ENCODE results near the gene PPP6R3. TPM values are rescaled to one million over a fixed set of nuclear protein-coding genes. Genes with fewer than 3 reads are reported as not detected.

PPP6R3 gene
- total RNA-seq, 1 experiment from 2014 or later, result 138 TPM

DNA sequence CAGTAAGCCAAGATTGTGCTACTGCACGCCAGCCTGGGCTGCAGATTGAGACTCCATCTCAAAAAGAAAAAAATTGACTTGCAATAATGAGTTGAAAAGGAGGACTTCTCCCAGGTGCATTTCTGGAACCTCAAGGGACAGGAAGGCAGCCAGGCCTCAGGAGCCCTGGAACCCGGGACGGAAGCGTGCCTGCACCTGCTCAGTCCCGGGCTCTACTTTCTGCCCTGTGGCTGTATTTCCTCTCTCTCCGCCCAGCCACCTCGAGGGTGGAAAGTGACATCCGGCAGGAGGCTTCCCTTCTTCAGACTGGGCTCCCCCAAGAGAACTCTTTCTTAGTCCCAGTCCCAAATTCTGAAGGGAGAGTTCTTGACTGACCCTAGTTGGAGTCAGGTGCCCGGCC lies 203.6 kb downstream of the PPP6R3 start:
- DNase-seq, result no peak
- Histone ChIP-seq H4K8ac (replicated peaks; ENCODE audit: insufficient read length, low read depth, low read length) (no peak overlapping the region), H2AK5ac (ENCODE audit: insufficient read length, low read length) (no peak overlapping the region), H3K9me3 (ENCODE audit: control insufficient read depth, low read depth, low read length) (no peaks in the 10 kb centered on the region), H3K4ac (ENCODE audit: low read depth, low read length) (no peak overlapping the region), H3K27me3 (ENCODE audit: insufficient read depth, low read length) (no peaks in the 10 kb centered on the region), H4K5ac (ENCODE audit: insufficient read length, low read depth, low read length) (no peak overlapping the region), H3K9ac (ENCODE audit: extremely low read depth, insufficient read length, low read length) (no peak overlapping the region), H3K27ac (ENCODE audit: insufficient read length, low read depth, low read length) (no peak overlapping the region), H3K56ac (ENCODE audit: insufficient read length, low read depth, low read length) (no peak overlapping the region), H3K14ac (ENCODE audit: insufficient read depth, low read length) (no peak overlapping the region; the same call in 1 of the 2 replicates), H3K23me2 (ENCODE audit: insufficient read length, low read depth, low read length, poor library complexity, severe bottlenecking) (no peaks in the 10 kb centered on the region), H3T11ph (ENCODE audit: low read length) (no peak overlapping the region), H3K4me2 (ENCODE audit: insufficient read depth, insufficient read length, low read length) (no peak overlapping the region), H2BK5ac (ENCODE audit: insufficient read length, low read length) (no peak overlapping the region), H2BK12ac (ENCODE audit: insufficient read length, low read depth, low read length) (no peak overlapping the region), H3K23ac (ENCODE audit: insufficient read length, low read depth, low read length) (no peak overlapping the region), H4K91ac (ENCODE audit: insufficient read length, low read depth, low read length) (no peak overlapping the region), H3K79me2 (ENCODE audit: insufficient read depth, low read length) (no peaks in the 10 kb centered on the region), H3K4me1 (ENCODE audit: insufficient read depth, low read length) (no peaks in the 10 kb centered on the region; the same call in 1 of the 2 replicates), H4K20me1 (ENCODE audit: control insufficient read depth, insufficient read depth, insufficient read length) (no peaks in the 10 kb centered on the region), H2BK15ac (ENCODE audit: low read depth, low read length) (no peak overlapping the region), H3K18ac (ENCODE audit: insufficient read length, low read depth, low read length) (no peak overlapping the region), H3K79me1 (ENCODE audit: insufficient read depth, low read depth, low read length, poor library complexity, severe bottlenecking) (no peaks in the 10 kb centered on the region), H2BK120ac (ENCODE audit: low read depth, low read length, poor library complexity, severe bottlenecking) (no peak overlapping the region), H2AFZ (ENCODE audit: low read length) (no peak overlapping the region), H2BK20ac (ENCODE audit: low read depth, low read length, poor library complexity, severe bottlenecking) (no peak overlapping the region)
- H3K27me3 Mint-ChIP-seq (ENCODE audit: low read depth), result peaks cover 6% of the 10 kb centered on the region
- no peak overlapping the region for H3K4me3 Mint-ChIP-seq
- H3K9me3 Mint-ChIP-seq, result peaks cover 3 to 6% of the 10 kb centered on the region in 2 experiments; a peak in 4 of 5 replicates
- H3K4me1 Mint-ChIP-seq, result peaks cover 5 to 8% of the 10 kb centered on the region in 2 experiments
- H3K36me3 Mint-ChIP-seq (ENCODE audit: insufficient read depth in 1 of 3, low read depth in 3 of 3), result no peaks in the 10 kb centered on the region
- WGBS (ENCODE audit: extremely low coverage, insufficient read length, low lambda C conversion rate), result no CpG with 5 or more reads among the region's 9 CpGs
- H3K27ac Mint-ChIP-seq, result no peak overlapping the region
- TF ChIP-seq, protein P1, sequence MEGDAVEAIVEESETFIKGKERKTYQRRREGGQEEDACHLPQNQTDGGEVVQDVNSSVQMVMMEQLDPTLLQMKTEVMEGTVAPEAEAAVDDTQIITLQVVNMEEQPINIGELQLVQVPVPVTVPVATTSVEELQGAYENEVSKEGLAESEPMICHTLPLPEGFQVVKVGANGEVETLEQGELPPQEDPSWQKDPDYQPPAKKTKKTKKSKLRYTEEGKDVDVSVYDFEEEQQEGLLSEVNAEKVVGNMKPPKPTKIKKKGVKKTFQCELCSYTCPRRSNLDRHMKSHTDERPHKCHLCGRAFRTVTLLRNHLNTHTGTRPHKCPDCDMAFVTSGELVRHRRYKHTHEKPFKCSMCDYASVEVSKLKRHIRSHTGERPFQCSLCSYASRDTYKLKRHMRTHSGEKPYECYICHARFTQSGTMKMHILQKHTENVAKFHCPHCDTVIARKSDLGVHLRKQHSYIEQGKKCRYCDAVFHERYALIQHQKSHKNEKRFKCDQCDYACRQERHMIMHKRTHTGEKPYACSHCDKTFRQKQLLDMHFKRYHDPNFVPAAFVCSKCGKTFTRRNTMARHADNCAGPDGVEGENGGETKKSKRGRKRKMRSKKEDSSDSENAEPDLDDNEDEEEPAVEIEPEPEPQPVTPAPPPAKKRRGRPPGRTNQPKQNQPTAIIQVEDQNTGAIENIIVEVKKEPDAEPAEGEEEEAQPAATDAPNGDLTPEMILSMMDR (conservative IDR thresholded peaks at IDR 0.05), result no peak

Measured in H9 (cell line).